Measurements from ENCODE around the gene COL27A1.

The COL27A1 gene

DNA sequence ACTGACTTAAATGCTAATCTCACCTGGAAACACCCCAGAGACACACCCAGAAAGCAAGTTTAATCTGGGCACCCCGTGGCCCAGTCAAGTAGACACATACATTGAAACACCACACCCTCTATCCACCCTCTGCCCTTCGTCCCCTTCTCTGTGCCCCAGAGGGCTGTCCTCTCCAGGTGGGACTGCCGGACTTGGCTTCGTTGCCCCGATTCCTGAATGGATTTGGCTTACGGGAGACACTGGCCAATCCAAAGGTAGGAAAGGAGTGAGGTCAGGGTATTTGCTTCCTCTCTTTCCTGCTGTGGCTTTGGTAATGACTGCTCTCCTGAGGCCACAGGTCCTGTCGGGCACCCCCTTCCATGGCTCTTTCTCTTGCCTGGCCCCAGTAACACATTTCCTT is 25.2 kb upstream of the COL27A1 start:
- H3K4me3 ChIP-seq (ENCODE audit: low read length) = no peak overlapping the region
- TF ChIP-seq ZNF274 (IDR thresholded peaks at IDR 0.05; ENCODE audit: low read depth, low read length) = no peak

DNA sequence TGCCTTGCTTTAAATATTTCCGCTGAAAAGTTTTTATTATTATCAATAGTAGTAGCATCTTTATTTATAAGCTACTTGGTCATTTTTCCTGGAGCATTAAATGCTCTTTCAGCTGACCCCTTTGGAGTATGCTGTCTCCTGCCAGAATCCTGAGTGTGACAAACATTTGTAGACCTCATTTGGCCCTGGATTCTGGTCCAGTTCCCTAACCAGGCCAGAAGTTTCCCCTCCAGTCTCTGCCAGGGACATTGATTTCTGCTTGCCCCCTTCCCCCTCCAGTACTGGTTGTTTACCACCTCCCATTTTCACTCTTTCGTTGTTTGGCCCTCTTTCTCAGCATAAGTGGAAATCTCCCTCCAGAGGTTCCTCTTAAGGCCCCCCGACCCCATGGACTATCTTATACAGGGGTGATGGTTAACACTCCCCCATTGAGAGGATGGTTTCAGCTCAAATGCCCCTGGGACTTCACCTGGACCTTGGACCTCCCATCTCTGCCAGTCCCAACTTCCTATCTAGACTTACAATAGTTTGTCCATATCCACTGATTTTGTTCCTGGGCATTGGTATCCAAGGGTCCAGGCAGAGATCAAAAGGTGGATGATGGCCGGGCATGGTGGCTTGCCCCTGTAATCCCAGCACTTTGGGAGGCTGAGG is 24.6 kb upstream of the COL27A1 start:
- H3K4me3 ChIP-seq (ENCODE audit: low read length) = no peak overlapping the region
- TF ChIP-seq ZNF274 (IDR thresholded peaks at IDR 0.05; ENCODE audit: low read depth, low read length) = no peak

DNA sequence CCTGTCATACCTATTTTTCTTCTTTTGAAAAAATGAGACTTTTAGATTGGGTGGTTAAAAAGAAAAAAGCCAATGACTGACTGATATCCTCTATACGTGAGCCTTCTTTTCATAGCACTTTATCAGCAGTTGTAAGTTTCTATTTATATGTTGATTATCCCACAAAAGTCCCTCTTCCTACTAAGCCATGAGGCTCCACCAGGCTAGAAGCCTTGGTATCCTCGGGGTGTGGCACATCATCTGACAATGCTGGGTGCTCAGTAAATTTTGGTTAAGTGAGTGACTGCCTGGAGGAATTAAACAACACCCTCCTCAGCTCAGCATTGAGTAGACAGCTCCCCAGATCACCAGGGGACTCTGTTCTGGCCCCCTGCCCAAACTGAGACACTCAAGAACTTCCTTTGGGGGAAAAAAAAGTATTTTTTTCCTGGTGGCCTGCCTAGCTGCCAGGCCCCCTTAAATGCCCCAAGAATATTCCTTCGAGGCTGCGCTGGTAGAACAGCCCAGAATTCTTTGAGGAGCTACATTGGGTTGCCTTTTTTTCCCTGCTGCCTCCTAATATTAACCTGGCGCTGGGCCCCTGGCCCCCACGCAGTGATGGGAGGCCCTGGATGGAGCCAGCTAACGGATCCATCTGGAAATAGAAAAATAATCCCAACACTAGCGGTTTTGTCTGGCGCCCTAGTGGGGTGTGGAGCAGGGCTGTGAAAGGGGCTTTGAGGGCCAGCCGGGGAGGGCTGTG is 23.4 kb upstream of the COL27A1 start:
- TF ChIP-seq ZNF274 (IDR thresholded peaks at IDR 0.05; ENCODE audit: low read depth, low read length) = no peak
- no peak overlapping the region for H3K4me3 ChIP-seq (ENCODE audit: low read length)

DNA sequence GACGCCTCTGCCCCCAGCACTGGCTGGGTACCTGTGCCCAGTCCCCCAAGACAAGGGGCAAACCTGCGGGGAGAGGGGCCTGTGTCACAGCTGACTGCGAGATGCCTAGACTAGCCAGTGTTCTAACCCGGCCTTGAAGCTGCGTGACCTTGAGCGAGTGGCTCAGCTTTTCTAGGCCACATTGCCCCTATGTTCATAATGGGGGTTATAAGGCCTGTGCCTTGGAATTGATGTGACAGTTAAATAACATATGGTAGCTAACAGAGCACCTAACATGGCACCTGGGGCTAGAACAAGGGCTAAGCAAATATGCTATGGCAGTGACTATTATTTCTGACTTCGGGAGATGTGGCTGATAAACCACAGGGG is 22.8 kb upstream of the COL27A1 start:
- TF ChIP-seq ZNF274 (IDR thresholded peaks at IDR 0.05; ENCODE audit: low read depth, low read length) = no peak
- H3K4me3 ChIP-seq (ENCODE audit: low read length) = no peak overlapping the region

DNA sequence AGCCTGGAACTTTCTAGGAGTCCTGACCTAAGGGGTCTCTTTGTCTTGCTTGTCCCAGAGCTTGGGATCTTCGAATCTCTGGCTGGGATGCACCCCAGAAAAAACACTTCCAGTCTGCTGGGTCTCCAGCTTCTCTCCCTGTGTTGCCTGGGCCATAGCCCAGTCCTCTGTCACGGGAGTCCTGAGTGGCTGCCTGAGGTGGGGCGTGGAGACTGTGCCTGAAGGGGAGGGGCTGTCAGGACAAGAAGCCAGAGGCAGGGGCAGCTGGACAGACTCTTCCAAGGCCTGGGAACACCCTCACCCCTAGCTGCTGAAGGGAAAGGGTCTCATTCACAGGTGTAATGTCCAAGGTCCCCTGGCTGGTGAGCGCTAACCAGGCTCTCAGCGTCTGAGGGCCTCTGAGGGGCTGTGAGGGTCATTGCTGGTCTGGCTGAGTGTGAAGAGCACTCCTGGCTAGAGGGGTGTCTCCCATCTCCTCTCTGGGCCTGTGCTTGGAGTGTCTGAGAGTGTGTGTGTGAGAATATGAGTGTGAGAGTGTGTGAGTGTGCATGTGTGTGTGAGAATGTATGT is 20.4 kb upstream of the COL27A1 start:
- no peak for TF ChIP-seq ZNF274 (IDR thresholded peaks at IDR 0.05; ENCODE audit: low read depth, low read length)

DNA sequence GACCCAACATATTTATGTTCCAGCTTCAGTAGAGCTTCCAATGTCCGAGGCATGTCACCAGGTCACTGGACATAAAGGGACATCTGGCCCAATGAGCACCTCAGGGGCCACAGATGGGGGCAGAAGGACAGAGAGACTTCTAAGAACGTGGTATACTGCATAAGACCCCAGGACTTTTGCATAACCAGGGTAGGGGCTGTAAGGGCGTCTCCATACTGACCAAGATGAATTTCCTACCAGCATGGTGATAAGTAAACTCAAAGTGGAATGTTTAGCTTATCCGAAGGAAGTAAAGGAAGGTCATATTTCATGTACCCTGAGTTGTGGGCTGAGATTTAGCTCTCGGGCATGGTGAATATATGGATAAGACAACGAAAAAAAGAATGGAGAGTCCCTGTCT is 17.5 kb upstream of the COL27A1 start:
- no peak overlapping the region for H3K4me3 ChIP-seq (ENCODE audit: low read length)
- TF ChIP-seq ZNF274 (IDR thresholded peaks at IDR 0.05; ENCODE audit: low read depth, low read length) = no peak

More for the DNA sequence above, 20.4 kb upstream of the COL27A1 start:
- no peak overlapping the region for H3K4me3 ChIP-seq (ENCODE audit: low read length)

DNA sequence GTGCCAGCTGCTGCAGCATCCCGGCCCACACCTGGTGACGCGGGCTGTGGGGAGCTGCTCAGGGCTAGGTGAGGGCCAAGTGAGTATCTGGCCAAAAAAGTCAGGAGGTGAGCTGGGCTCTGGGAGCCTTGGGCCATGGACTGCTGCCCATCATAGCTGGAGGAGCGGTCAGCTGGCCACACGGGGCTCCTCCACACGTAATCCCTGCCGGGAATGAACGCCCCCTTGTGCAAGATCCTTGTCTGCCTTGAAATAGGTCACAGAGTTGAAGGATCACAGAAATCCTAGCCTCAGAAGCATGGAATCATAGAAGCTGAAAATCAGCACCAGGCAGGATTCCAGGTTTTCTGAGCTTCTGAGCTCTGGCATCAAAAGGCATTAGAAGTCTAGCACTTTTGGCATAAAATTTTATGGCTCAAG is 16.8 kb upstream of the COL27A1 start:
- H3K4me3 ChIP-seq (ENCODE audit: low read length) = no peak overlapping the region
- TF ChIP-seq ZNF274 (IDR thresholded peaks at IDR 0.05; ENCODE audit: low read depth, low read length) = no peak

DNA sequence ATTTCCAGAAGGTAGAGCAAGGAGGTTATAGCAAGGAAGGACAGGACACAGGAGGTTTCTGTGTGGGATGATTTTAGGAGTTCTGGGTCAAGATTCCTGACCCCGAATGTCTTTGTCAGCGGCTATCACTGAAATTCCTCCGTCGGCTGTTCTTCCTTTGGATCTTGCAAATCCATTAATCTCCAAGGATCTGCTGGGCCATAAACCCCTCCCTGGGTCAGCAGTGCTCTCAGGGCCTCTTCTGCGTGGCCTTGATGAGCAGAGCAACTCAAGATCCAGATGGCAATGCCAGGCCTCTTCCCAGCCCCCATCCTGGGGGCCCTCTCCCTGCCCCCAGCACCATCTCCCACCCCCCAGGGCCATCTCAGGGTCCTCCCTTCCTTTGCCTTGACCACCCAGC is 16.3 kb upstream of the COL27A1 start:
- H3K4me3 ChIP-seq (ENCODE audit: low read length) = no peak overlapping the region
- TF ChIP-seq ZNF274 (IDR thresholded peaks at IDR 0.05; ENCODE audit: low read depth, low read length) = no peak

DNA sequence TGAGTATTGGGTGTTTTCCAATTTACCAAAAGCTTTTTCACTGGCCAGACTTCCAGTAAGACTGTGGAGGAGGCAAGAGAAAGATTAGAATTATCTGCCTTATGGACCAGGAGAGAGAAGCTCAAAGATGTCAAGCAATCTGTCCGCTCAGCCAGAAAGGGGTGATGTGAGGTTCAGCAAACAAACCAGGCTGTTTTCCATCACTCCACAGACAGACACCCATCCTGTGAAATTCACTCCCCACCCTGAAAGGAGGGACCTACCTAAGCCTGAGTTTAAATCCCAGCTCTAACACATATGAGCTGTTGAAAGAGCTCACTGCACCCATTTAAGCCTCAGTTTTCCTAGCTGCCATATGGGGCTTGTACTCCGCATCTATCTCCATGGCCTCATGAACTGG is 14.9 kb upstream of the COL27A1 start:
- TF ChIP-seq ZNF274 (IDR thresholded peaks at IDR 0.05; ENCODE audit: low read depth, low read length) = no peak
- no peak overlapping the region for H3K4me3 ChIP-seq (ENCODE audit: low read length)

DNA sequence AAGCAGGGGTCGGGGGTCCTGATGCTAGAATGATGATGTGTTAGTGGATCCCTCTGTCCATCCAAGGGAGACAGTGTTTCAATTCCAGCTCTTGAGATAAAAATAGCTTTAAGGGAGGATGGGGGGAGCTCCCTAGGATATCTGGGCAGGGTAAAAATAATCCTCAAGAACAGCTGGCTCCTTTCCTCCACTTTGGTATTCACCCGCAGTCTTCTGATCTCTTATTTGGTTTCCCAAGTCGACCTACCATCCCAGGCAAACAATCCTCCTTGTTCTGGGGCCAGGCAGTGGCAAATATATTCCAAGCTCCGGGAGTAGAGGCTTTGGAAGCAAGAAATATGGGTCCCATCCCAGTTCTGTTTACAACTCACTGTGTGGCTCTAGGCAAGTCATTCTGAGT is 14.5 kb upstream of the COL27A1 start:
- no peak for TF ChIP-seq ZNF274 (IDR thresholded peaks at IDR 0.05; ENCODE audit: low read depth, low read length)
- no peak overlapping the region for H3K4me3 ChIP-seq (ENCODE audit: low read length)

DNA sequence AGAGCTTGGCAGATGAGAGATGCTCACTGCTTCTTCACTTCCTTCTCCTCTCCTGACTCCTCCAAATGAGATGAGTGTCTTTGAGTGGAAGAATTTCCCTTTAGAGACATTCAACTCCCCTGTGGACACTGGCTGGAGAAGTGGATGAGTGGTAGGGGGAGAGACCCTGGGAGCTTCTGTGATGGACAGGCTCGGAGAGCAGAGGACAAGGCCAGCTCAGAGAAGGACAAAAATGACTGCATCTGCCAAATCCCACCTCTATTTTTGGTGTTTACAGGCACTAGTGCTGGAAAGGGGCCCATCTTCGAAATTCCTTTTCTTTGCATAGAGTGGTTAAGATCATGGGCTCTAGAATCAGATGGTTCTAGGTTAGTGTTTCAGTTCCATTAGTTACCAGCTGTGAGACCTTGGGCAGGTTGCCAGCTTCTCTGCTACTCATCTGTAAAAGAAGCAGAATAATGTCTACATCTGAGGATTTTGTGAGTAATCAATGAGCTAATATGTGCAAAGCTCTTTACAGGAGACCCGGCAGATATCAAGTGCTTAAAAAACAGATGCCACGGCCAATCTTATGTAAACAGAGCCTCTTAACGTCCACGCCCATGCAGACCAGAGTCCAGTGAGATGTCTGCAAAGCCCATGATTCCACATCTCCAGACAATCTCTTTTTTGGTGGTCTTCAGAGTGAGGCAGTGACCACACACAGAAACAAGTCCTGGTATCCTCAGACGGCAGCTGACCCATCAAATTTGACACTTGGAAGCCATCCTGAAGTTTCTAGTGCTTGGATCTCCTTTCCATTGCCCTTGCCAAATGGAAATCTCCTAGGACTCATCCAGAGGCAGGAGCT is 13.6 kb upstream of the COL27A1 start:
- H3K4me3 ChIP-seq (ENCODE audit: low read length) = no peak overlapping the region
- TF ChIP-seq ZNF274 (IDR thresholded peaks at IDR 0.05; ENCODE audit: low read depth, low read length) = no peak

DNA sequence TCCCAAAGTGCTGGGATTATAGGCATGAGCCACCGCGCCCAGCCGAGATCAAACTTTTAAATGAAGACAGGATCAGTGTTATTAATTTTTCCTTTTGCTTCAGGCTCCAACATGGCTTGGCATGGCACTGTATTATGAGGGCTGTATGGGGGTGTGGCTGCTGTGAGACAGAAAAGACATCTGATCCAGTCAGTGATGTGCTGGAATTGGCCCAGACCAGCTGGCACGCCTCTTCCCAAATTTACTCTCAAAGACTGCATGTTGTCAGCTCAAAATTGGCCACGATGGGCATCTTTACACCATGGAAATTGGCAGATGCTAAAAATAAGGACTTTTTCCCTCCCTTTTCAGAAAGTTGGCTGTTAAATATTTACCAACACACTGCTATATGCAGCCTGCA is 12.1 kb upstream of the COL27A1 start:
- TF ChIP-seq ZNF274 (IDR thresholded peaks at IDR 0.05; ENCODE audit: low read depth, low read length) = no peak
- no peak overlapping the region for H3K4me3 ChIP-seq (ENCODE audit: low read length)

DNA sequence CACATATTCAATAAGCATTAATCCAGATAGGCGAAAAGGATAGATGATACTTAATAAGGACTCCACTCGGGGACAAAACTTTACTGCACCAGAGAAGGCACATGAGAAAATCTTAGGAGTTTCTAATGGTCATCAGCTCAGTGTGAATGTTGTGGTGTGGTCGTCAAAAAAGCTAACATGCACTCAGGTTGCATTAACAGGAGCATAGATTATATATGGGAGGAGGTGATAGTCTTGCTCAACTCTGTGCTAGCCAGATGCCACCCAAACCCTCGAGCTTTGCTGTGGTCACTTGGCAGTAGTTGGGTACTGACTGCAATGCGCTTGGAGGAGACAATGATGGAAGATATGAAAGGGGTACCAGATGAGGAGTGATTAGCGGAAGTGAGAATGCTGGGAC is 8.6 kb upstream of the COL27A1 start:
- no peak overlapping the region for H3K4me3 ChIP-seq (ENCODE audit: low read length)
- TF ChIP-seq ZNF274 (IDR thresholded peaks at IDR 0.05; ENCODE audit: low read depth, low read length) = no peak

DNA sequence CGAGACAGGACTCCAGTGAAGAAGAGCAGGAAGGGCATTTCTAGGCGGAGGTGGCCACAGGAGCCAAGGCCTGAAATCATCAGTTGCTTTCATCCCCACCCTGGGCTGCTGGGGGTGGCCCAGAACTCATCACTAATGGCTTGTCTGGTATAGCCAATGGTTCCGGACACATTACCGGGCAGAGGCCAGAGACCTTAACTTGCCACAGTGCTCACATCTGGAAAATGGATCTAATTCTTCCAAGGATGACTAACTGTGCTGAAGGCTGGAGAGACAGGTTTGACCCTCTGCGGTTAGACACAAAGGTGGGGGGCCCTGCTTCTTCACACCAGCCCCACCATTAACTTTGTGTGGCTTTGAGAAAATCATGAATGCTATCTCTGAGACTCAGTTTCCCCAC is 6.2 kb upstream of the COL27A1 start:
- TF ChIP-seq ZNF274 (IDR thresholded peaks at IDR 0.05; ENCODE audit: low read depth, low read length) = no peak
- no peak overlapping the region for H3K4me3 ChIP-seq (ENCODE audit: low read length)
